LNCaP clone FGC (cell line): Measurements from ENCODE around the gene KIFC1.

Source experiments
- DNase-seq: peaks from one replicate; pipeline ENCODE4 v3.0.0-alpha.2; 2011; ENCODE audit warnings: low read depth
- H3K4me3 ChIP-seq: 2 replicates; pipeline ENCODE4 v1.5.1; 2011; ENCODE audit warnings: mild to moderate bottlenecking, low read depth, low read length, control low read depth
- CTCF ChIP-seq: IDR thresholded peaks from 2 replicates; pipeline ENCODE4 v1.5.1; 2012; ENCODE audit warnings: mild to moderate bottlenecking; ENCODE audit not compliant: control insufficient read depth, insufficient read depth; ENCODE audit errors: extremely low read depth

Gene KIFC1

GRCh38 chr6:33454009-33454946 is 62.7 kb downstream of the KIFC1 start, which contains the start of gene ZBTB9:
ZBTB9 (plus strand) TSS chr6:33454576; CDS start chr6:33455101, 525 bp downstream.
- no peak for TF ChIP-seq CTCF
- peak; percentile 88 for DNase-seq
- peak within 1 kb of the TSS; percentile 99 for H3K4me3 ChIP-seq

- no peak for DNase-seq
- no peak for TF ChIP-seq CTCF
- H3K4me3 ChIP-seq, result peak overlapping the region; percentile 99
These were observed 63.4 kb downstream of the KIFC1 start for GRCh38 chr6:33455051-33455450.

GRCh38 chr6:33456156-33456555 is 64.5 kb downstream of the KIFC1 start:
- no peak overlapping the region for H3K4me3 ChIP-seq
- TF ChIP-seq CTCF, result no peak
- no peak for DNase-seq

- H3K4me3 ChIP-seq, result no peak overlapping the region
- DNase-seq, result no peak
- TF ChIP-seq CTCF, result no peak
These were observed 67.1 kb downstream of the KIFC1 start for GRCh38 chr6:33458676-33459075.

GRCh38 chr6:33459226-33459625 is 67.6 kb downstream of the KIFC1 start:
- no peak overlapping the region for H3K4me3 ChIP-seq
- no peak for DNase-seq
- TF ChIP-seq CTCF, result no peak
